HG03439 (cell line): Measurements from ENCODE around the gene IPCEF1.
A peak's percentile ranks its signal among the peaks of the same experiment; 100 is the strongest.

Source experiments
- ATAC-seq: cut with Tn5 transposase; IDR thresholded peaks from one replicate; pipeline ENCODE4 v1.9.1; 2021; ENCODE audit warnings: mild to moderate bottlenecking, moderate library complexity; ENCODE audit not compliant: unreplicated experiment

The IPCEF1 gene

DNA sequence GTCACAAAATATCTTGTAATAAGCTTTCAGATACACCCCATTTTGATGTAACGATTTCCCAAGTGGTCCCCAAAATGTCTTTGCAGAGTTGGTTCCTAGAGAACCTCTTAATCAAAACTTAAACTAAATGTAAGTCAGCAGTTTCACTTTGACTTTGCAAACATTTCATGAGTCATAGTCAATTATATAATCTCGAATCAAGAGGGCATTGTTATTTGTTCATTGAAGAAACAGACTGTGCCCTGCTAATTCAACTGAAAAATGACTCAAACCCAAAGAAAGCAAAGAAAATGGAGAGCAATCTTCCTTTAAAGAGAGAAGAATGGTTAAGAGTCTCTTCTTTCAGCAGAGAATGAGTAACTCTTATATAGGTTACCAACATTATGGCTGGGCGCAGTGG is 58.3 kb downstream of the IPCEF1 start:
- ATAC-seq = peak; percentile 30

DNA sequence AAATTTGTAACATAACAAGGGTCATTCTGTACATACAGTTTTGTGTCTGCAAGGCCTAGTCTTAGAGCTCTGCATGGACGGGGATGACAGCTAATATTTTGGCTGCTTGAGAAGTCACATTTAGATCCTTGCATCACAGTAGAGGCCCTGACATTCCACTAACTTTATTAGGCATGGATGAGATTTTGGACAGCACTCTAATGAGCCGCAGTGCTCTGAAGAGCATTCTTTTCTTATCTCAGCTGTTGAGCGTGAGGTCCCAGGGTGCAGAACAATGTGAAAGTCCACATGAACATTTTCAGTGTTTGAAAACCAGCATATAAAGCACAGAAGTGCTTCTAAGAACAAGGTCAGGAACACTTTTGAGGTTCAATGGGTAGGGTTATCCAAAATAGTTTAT is 58.9 kb downstream of the IPCEF1 start:
- ATAC-seq = no peak

DNA sequence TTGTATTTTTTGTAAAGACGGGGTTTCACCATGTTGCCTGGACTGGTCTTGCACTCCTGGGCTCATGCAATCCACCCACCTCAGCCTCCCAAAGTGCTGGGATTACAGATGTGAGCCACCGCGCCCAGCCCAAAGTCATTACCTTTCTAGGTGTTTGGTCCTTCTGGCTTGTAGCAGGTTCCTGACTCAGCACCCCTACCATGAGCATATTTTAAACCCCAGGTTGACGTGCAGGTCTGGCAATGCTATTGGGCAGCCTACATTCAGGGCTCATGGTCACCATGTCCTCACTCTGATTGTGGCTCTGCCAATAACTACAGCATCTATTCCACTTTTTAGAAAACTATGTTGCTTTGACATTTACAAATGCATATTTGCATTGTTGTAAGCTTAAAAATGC is 59.4 kb downstream of the IPCEF1 start:
- ATAC-seq = no peak

- no peak for ATAC-seq
Observed at GRCh38 chr6:154295733-154296132, 60.9 kb downstream of the IPCEF1 start.

- ATAC-seq = no peak
Observed at GRCh38 chr6:154292855-154293519, 63.6 kb downstream of the IPCEF1 start.

- no peak for ATAC-seq
Observed at GRCh38 chr6:154292066-154292465, 64.5 kb downstream of the IPCEF1 start.

GRCh38 chr6:154289818-154290508 is 66.6 kb downstream of the IPCEF1 start:
- ATAC-seq = no peak

DNA sequence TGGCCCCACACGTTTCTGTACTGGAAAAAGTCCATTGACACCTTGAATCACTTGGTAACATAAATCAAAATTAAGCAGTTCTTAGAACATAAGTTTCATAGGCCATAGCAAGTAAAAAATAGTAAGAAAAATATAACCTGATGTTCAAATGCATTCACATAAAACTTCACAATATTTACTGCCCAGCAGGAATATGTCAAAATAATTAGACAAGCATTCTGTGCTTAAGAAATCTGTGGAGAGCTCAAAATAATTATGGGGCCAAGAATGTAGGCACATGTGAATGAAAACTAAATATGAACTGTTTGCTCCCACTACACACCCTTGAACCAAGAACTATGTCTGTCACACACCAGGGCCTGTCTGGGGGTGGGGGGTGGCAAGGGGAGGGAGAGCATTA is 70.8 kb downstream of the IPCEF1 start:
- ATAC-seq = no peak

DNA sequence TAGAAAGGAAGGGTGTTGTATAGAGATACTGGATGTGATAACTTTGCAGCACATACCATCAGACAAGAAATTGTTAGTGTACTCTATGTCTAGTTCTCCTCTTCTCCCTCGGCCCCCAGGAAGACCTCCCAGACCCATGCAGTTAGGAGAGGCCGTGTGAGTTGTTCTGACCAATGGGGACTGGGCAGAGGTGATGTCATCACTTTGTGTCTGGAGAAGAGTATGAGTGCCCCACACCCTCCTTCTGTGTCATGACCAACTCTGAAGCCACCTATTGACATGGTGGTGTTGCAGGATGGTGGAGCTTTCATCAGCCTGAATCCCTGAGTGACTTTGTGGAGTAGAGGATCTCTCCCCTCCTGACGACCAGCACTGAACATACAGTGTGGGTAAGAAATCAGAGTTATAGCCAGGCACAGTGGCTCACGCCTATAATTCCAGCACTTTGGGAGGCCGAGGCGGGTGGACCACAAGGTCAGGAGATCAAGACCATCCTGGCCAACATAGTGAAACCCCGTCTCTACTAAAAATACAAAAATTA is 72.2 kb downstream of the IPCEF1 start:
- no peak for ATAC-seq

GRCh38 chr6:154280521-154280920 is 76.1 kb downstream of the IPCEF1 start:
- no peak for ATAC-seq

DNA sequence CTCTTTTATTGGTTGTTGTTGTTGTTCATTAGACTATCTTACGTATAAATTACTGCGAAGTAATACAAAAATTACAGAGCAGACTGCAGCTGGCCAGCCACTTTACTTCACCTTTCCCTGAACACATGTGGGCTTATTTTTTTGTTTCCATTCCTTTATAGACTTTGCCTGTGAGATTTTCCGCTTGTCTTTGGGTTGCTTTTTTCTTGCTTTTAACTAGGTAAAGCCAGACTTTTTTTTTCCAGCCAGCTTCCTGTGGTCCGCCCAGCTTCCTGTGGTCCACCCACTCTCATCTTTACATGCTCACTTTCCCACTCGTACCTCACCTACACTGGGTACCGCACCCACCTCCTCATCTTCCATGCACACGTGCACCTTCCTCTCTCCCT is 79.0 kb downstream of the IPCEF1 start:
- no peak for ATAC-seq

- ATAC-seq = no peak
Observed at GRCh38 chr6:154276810-154277628, 79.6 kb downstream of the IPCEF1 start.

DNA sequence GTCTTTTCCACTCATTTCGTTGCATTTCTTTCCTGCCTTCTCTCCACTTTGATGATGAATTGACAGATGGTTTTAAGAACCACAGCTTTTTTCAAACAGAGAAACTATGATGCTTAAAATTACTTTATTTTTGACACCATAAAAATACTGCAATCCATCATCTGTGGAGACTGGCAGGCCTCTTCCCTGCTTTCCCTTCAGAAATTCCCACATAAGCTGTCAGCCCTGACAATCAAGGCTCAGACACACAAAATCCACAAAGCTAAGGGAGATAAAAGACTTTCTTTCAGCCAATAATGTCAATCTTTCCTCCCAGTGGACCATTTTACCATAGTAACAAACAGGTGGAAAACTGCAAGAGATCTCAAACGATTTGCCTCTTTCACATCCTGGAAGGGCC is 82.4 kb downstream of the IPCEF1 start:
- ATAC-seq = no peak

GRCh38 chr6:154268486-154268885 is 88.1 kb downstream of the IPCEF1 start:
- no peak for ATAC-seq

DNA sequence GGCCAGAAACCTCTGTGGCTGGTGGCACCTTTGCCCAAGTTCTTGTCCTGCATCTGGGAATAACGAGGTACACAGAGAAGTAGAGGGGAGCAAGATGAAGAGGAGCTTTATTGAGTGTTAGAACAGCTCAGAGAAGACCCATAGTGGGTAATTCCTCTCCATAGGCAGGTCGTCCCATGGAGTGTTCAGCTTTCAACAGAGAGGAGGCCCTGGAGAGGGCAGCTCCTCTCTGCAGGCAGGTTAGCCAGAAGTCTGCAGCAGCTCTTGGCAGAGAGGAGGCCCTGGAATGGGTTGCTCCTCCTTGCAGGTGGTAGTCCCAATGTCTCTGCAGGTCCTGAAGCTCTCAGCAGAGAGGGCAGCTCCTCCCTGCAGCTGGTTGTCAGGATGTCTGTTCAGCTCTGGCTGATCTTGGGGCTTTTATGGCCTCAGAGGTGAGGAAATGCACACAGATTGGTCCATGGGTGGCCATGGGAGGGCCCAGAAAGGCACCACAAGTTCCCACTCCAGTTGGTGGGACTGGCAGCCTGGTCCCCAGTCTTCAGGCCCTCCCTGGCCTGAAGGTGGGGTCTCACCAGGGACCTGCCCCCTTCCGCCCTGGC is 89.0 kb downstream of the IPCEF1 start:
- peak; percentile 46 for ATAC-seq

- no peak for ATAC-seq
Observed at GRCh38 chr6:154266560-154267099, 90.0 kb downstream of the IPCEF1 start.

DNA sequence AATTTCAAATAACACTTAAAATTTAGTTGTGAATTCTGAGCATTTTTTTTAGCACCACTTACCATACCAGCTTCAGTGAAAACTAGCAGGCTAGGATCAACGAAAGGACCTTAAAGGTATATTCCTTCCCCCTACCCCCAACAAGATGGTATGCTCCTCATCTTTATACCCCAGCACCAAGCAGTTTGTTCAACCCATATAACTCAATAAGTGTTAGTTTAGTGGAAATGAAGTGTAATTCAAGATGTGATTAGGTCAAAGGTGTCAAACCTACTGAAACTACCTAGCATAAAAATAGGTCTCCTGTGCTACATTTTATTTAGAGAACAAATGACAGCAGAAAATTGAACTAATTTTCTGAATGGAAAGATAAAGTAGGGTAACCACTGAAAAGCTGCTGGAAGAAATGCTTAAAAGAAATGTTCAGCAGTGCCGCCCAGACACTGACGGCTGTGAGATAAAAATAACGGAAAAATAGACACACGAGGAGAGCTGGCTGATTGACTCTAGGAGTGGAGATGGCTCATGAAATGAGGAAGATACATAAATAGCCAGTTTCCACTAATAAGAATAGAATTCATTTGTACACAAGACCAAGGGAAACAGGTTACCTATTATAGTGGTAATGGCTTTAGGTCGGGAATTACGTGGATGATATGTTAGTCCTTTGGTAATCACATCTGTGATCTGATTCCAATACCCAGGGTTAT is 94.8 kb downstream of the IPCEF1 start:
- ATAC-seq = peak; percentile 30

- ATAC-seq = peak; percentile 71
Observed at GRCh38 chr6:154258064-154258757, 98.4 kb downstream of the IPCEF1 start.

GRCh38 chr6:154257067-154257466 is 99.5 kb downstream of the IPCEF1 start:
- ATAC-seq = no peak

GRCh38 chr6:154252678-154253077 is 103.9 kb downstream of the IPCEF1 start:
- ATAC-seq = no peak
